ENCODE results near the gene SLC12A5. TPM values are rescaled to one million over a fixed set of nuclear protein-coding genes. Genes with fewer than 3 reads are reported as not detected.
"Not testable (repeated sequence)": the region's sequence is repeated elsewhere in the genome, so short reads cannot be mapped to it uniquely, and the experiment has no call there.

SLC12A5 gene
- total RNA-seq, 1 donor from 2014 or later, result 8.8 TPM

- H3K27me3 Mint-ChIP-seq (ENCODE audit: unreplicated experiment), result peaks cover 1% of the 10 kb centered on the region
- H3K4me3 Mint-ChIP-seq (ENCODE audit: unreplicated experiment), result peak overlapping the region; percentile 94
- no peak for DNase-seq (ENCODE audit: low spot score)
- no peak for TF ChIP-seq CTCF (IDR thresholded peaks at IDR 0.05; ENCODE audit: unreplicated experiment)
- peaks cover 20% of the 10 kb centered on the region for H3K4me1 Mint-ChIP-seq (ENCODE audit: unreplicated experiment)
- peaks cover 3% of the 10 kb centered on the region for H3K36me3 Mint-ChIP-seq (ENCODE audit: low read depth, unreplicated experiment)
- no peaks in the 10 kb centered on the region for H3K9me3 Mint-ChIP-seq (ENCODE audit: unreplicated experiment)
- H3K27ac Mint-ChIP-seq (ENCODE audit: unreplicated experiment), result peak overlapping the region; percentile 28
Observed at GRCh38 chr20:46088409-46089166, 59.6 kb downstream of the SLC12A5 start.

DNA sequence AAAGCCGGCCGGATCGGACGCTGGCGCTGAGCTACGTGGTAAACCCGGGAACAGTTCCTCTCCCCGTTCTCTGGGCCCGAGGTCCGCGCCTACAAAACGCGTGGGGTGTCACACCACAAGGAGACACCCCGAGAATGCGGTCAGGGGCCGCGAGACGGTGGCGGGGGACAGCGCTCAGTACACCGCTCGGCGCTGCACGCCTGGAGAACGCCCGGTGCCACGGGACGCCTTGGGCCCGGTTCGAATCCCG, 60.1 kb downstream of the SLC12A5 start:
- H3K9me3 Mint-ChIP-seq (ENCODE audit: unreplicated experiment), result no peaks in the 10 kb centered on the region
- no peak for DNase-seq (ENCODE audit: low spot score)
- peaks cover 1% of the 10 kb centered on the region for H3K27me3 Mint-ChIP-seq (ENCODE audit: unreplicated experiment)
- peak overlapping the region; percentile 85 for H3K27ac Mint-ChIP-seq (ENCODE audit: unreplicated experiment)
- no peak for TF ChIP-seq CTCF (IDR thresholded peaks at IDR 0.05; ENCODE audit: unreplicated experiment)
- H3K36me3 Mint-ChIP-seq (ENCODE audit: low read depth, unreplicated experiment), result peaks cover 3% of the 10 kb centered on the region
- peak overlapping the region; percentile 94 for H3K4me3 Mint-ChIP-seq (ENCODE audit: unreplicated experiment)
- peaks cover 20% of the 10 kb centered on the region for H3K4me1 Mint-ChIP-seq (ENCODE audit: unreplicated experiment)

- no peaks in the 10 kb centered on the region for H3K9me3 Mint-ChIP-seq (ENCODE audit: unreplicated experiment)
Observed at GRCh38 chr20:46089417-46090388, 60.7 kb downstream of the SLC12A5 start, which contains the start of gene NCOA5. TSS of gene NCOA5 (minus strand) at chr20:46089962. CDS start at chr20:46079424, 10,538 bp downstream.

DNA sequence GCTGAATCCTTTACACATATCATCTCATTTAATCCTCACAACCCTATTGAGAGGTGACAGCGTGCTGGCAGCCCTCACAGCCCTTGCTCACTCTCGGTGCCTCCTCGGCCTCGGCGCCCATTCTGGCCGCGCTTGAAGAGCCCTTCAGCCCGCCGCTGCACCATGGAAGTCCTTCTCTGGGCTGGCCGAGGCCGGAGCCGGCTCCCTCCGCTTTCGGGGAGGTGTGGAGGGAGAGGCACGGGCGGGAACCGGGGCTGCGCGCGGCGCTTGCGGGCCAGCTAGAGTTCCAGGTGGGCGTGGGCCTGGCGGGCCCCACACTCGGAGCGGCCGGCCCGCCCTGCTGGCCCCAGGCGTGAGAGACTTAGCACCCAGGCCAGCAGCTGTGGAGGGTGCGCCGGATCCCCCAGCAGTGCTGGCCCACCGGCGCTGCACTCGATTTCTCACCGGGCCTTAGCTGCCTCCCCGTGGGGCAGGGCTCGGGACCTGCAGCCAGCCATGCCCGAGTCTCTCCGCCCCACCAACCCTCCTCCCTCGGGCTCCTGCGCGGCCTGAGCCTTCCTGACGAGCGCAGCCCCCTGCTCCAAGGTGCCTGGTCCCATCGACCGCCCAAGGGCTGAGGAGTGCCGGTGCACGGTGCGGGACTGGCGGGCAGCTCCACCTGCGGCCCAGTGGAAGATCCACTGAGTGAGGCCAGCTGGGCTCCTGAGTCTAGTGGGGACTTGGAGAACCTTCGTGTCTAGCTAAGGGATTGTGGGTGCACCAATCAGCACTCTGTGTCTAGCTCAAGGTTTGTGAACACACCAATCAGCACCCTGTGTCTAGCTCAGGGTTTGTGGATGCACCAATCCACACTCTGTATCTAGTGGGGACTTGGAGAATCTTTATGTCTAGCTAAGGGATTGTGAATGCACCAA, 62.9 kb downstream of the SLC12A5 start:
- H3K4me1 Mint-ChIP-seq (ENCODE audit: unreplicated experiment), result peaks cover 15% of the 10 kb centered on the region
- H3K27ac Mint-ChIP-seq (ENCODE audit: unreplicated experiment); H3K27me3 Mint-ChIP-seq (ENCODE audit: unreplicated experiment); H3K4me3 Mint-ChIP-seq (ENCODE audit: unreplicated experiment); DNase-seq (ENCODE audit: low spot score); H3K9me3 Mint-ChIP-seq (ENCODE audit: unreplicated experiment); H3K36me3 Mint-ChIP-seq (ENCODE audit: low read depth, unreplicated experiment): not testable (repeated sequence)

More at GRCh38 chr20:46089417-46090388, 60.7 kb downstream of the SLC12A5 start, which contains the start of gene NCOA5:
- Mint-ChIP-seq H3K27me3 (ENCODE audit: unreplicated experiment) (peaks cover 1% of the 10 kb centered on the region), H3K36me3 (ENCODE audit: low read depth, unreplicated experiment) (peaks cover 3% of the 10 kb centered on the region), H3K27ac (ENCODE audit: unreplicated experiment) (peak within 1 kb of the TSS; percentile 93), H3K4me3 (ENCODE audit: unreplicated experiment) (peak within 1 kb of the TSS; percentile 94), H3K4me1 (ENCODE audit: unreplicated experiment) (peaks cover 20% of the 10 kb centered on the region)
- peak; percentile 43 for TF ChIP-seq CTCF (IDR thresholded peaks at IDR 0.05; ENCODE audit: unreplicated experiment)
- DNase-seq (ENCODE audit: low spot score), result peak; percentile 95

DNA sequence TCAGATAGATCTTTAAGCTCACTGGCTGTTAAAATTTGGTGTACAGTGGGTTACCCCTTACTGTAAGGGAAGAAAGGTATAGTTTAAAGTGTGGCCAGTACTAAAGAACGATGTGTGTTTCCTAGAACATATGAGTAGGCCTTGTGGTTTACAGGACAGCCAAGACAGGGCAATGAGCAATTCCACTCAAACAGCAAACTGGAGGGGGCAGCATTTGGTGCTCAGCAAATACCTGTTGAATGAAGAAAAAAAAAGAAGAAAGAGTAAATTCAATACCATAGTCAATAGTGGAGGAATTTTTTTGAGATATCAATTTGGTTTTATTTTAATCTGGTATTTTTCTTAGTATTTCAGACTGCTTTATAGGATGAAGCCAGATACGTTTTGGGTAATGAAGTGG, 64.5 kb downstream of the SLC12A5 start:
- peaks cover 3% of the 10 kb centered on the region for H3K36me3 Mint-ChIP-seq (ENCODE audit: low read depth, unreplicated experiment)
- TF ChIP-seq CTCF (IDR thresholded peaks at IDR 0.05; ENCODE audit: unreplicated experiment), result no peak
- no peak overlapping the region for H3K4me3 Mint-ChIP-seq (ENCODE audit: unreplicated experiment)
- no peaks in the 10 kb centered on the region for H3K9me3 Mint-ChIP-seq (ENCODE audit: unreplicated experiment)
- no peak for DNase-seq (ENCODE audit: low spot score)
- no peak overlapping the region for H3K27ac Mint-ChIP-seq (ENCODE audit: unreplicated experiment)
- H3K4me1 Mint-ChIP-seq (ENCODE audit: unreplicated experiment), result peaks cover 8% of the 10 kb centered on the region
- peaks cover 1% of the 10 kb centered on the region for H3K27me3 Mint-ChIP-seq (ENCODE audit: unreplicated experiment)

Measured in endothelial cell (in vitro differentiated cells).